ENCODE results near the gene ADCY10.

- TF ChIP-seq POLR2A (IDR thresholded peaks at IDR 0.05) (no peak), CTCF (IDR thresholded peaks at IDR 0.05) (no peak)
Observed at GRCh38 chr1:167922023-167922422, 8.1 kb upstream of the ADCY10 start.

All from esophagus squamous epithelium (tissue), 4 donors.